ENCODE data around the gene TEX36.
A peak's percentile ranks its signal among the peaks of the same experiment; 100 is the strongest.
"Not testable (repeated sequence)": the region's sequence is repeated elsewhere in the genome, so short reads cannot be mapped to it uniquely, and the experiment has no call there.

The TEX36 gene

DNA sequence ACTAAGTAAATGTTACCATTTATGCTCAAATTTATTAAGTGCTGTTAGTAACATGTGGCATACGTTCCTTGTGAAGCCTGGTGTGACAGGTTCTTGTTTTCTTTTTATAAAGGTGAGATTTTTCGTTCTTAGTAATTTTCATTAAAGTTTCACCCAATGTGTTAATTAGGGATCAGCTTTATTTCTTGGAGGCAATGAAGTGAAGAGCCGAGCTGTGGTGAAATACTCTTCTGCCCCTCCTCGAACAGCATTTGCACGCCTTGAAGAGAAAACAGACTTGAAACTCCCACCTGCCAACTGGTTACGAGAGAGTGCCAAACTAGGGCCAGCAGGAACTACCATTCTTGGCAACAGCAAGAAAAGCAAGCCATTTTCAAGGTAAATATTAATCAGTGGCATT is 38.1 kb upstream of the TEX36 start:
- Histone ChIP-seq H3K27me3 (ENCODE audit: insufficient read depth, poor library complexity, severe bottlenecking) (no peaks in the 10 kb centered on the region), H3K4me3 (replicated peaks; ENCODE audit: insufficient read depth, low read length) (no peak overlapping the region), H3K27ac (replicated peaks) (no peak overlapping the region)
- TF ChIP-seq SPI1 (IDR thresholded peaks at IDR 0.05; ENCODE audit: borderline replicate concordance, low read depth) (no peak), GABPA (IDR thresholded peaks at IDR 0.05; ENCODE audit: low read depth) (no peak), POLR2AphosphoS5 (IDR thresholded peaks at IDR 0.05; ENCODE audit: low read depth) (no peak)
- TF ChIP-seq, protein P1, sequence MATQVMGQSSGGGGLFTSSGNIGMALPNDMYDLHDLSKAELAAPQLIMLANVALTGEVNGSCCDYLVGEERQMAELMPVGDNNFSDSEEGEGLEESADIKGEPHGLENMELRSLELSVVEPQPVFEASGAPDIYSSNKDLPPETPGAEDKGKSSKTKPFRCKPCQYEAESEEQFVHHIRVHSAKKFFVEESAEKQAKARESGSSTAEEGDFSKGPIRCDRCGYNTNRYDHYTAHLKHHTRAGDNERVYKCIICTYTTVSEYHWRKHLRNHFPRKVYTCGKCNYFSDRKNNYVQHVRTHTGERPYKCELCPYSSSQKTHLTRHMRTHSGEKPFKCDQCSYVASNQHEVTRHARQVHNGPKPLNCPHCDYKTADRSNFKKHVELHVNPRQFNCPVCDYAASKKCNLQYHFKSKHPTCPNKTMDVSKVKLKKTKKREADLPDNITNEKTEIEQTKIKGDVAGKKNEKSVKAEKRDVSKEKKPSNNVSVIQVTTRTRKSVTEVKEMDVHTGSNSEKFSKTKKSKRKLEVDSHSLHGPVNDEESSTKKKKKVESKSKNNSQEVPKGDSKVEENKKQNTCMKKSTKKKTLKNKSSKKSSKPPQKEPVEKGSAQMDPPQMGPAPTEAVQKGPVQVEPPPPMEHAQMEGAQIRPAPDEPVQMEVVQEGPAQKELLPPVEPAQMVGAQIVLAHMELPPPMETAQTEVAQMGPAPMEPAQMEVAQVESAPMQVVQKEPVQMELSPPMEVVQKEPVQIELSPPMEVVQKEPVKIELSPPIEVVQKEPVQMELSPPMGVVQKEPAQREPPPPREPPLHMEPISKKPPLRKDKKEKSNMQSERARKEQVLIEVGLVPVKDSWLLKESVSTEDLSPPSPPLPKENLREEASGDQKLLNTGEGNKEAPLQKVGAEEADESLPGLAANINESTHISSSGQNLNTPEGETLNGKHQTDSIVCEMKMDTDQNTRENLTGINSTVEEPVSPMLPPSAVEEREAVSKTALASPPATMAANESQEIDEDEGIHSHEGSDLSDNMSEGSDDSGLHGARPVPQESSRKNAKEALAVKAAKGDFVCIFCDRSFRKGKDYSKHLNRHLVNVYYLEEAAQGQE (IDR thresholded peaks at IDR 0.05; ENCODE audit: insufficient replicate concordance, low read depth), result no peak
- TF ChIP-seq, protein P2, sequence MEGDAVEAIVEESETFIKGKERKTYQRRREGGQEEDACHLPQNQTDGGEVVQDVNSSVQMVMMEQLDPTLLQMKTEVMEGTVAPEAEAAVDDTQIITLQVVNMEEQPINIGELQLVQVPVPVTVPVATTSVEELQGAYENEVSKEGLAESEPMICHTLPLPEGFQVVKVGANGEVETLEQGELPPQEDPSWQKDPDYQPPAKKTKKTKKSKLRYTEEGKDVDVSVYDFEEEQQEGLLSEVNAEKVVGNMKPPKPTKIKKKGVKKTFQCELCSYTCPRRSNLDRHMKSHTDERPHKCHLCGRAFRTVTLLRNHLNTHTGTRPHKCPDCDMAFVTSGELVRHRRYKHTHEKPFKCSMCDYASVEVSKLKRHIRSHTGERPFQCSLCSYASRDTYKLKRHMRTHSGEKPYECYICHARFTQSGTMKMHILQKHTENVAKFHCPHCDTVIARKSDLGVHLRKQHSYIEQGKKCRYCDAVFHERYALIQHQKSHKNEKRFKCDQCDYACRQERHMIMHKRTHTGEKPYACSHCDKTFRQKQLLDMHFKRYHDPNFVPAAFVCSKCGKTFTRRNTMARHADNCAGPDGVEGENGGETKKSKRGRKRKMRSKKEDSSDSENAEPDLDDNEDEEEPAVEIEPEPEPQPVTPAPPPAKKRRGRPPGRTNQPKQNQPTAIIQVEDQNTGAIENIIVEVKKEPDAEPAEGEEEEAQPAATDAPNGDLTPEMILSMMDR (IDR thresholded peaks at IDR 0.05; ENCODE audit: insufficient read depth, low read length), result no peak
- DNase-seq (ENCODE audit: low read depth in 1 of 2, low spot score in 1 of 2), result no peak

DNA sequence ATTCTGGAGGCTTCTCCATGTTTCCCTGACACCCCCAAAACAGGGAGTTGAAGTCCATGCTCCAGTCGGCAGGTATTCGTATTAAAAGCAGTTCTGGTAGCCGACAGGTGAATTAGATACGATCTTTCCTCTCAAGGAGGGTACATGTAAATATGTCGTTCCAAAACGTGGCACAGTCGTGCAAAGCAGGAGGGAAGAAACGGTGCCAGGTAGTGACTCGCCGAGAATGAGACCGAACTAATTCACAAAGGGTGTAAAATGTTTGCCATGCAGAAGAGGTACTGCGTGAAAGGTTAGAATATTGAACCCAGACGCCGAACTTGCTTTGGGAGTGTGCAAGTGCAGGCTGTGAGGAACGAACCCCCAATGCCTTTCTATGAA is 37.0 kb upstream of the TEX36 start:
- TF ChIP-seq GABPA (IDR thresholded peaks at IDR 0.05; ENCODE audit: low read depth) (no peak), SPI1 (IDR thresholded peaks at IDR 0.05; ENCODE audit: borderline replicate concordance, low read depth) (no peak), POLR2AphosphoS5 (IDR thresholded peaks at IDR 0.05; ENCODE audit: low read depth) (no peak)
- TF ChIP-seq, protein P1 (IDR thresholded peaks at IDR 0.05; ENCODE audit: insufficient replicate concordance, low read depth), result no peak
- TF ChIP-seq, protein P2 (IDR thresholded peaks at IDR 0.05; ENCODE audit: insufficient read depth, low read length), result no peak
- DNase-seq (ENCODE audit: low read depth in 1 of 2, low spot score in 1 of 2), result no peak
- H3K4me3 ChIP-seq (replicated peaks; ENCODE audit: insufficient read depth, low read length), result peak overlapping the region; percentile 97
- no peaks in the 10 kb centered on the region for H3K27me3 ChIP-seq (ENCODE audit: insufficient read depth, poor library complexity, severe bottlenecking)
- peak overlapping the region; percentile 80 for H3K27ac ChIP-seq (replicated peaks)

DNA sequence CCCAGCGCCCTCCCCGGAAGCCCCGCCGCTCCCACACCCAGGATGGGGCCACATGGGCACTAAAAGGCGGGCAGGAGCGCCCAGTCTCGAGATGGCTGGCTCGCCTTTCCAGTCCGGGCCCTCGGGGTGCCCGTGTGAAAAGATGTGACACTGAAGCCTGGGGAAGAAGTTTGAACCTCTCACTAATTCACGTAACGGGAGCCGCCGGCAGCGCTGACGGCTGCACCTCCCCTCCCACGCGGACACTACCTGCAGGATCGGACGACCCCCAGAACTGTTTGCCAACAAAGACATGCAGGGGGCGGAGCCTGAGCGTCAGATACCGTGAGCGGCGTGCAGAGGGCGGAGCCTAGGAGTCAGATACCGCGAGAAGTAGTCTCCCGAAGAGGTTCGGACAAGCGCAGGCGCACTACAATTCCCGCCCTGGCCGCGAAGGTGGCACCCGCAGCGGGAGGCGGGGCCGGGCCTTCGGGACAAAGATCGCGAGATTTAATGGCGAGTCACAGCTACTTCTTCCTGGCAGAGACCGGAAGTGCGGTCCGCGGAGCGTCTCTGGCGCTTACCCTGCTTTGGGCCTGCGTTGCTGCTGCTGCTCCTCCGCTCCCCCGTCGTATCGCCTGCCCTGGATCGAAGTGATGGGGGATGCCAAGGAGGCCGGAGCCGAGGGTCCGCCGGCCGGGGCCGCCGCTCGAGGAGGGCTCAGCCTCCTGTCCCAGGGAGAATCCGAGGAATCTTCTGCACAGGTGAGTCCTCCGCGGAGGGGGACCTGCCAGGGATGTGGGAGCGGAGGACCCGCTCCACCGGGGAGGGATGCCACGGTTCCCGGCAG is 36.4 kb upstream of the TEX36 start, which contains the start of gene EDRF1:
EDRF1 (plus strand) TSS at position 537 of the 829 bp plus-strand sequence; CDS start at position 636, 99 bp downstream.
- peak within 1 kb of the TSS; percentile 97 for H3K4me3 ChIP-seq (replicated peaks; ENCODE audit: insufficient read depth, low read length)

DNA sequence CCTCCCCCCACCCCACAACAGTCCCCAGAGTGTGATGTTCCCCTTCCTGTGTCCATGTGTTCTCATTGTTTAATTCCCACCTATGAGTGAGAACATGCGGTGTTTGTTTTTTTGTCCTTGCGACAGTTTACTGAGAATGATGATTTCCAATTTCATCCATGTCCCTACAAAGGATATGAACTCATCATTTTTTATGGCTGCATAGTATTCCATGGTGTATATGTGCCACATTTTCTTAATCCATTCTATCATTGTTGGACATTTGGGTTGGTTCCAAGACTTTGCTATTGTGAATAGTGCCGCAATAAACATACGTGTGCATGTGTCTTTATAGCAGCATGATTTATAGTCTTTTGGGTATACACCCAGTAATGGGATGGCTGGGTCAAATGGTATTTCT is 31.8 kb upstream of the TEX36 start:
- not testable (repeated sequence) for H3K4me3 ChIP-seq (replicated peaks; ENCODE audit: insufficient read depth, low read length); DNase-seq (ENCODE audit: low read depth in 1 of 2, low spot score in 1 of 2); H3K27me3 ChIP-seq (ENCODE audit: insufficient read depth, poor library complexity, severe bottlenecking); H3K27ac ChIP-seq (replicated peaks)

More for the DNA sequence above, 36.4 kb upstream of the TEX36 start, which contains the start of gene EDRF1:
- TF ChIP-seq, protein P2 (IDR thresholded peaks at IDR 0.05; ENCODE audit: insufficient read depth, low read length), result no peak
- peak; percentile 79 for TF ChIP-seq GABPA (IDR thresholded peaks at IDR 0.05; ENCODE audit: low read depth)
- TF ChIP-seq, protein P1 (IDR thresholded peaks at IDR 0.05; ENCODE audit: insufficient replicate concordance, low read depth), result peak; percentile 55
- TF ChIP-seq SPI1 (IDR thresholded peaks at IDR 0.05; ENCODE audit: borderline replicate concordance, low read depth), result peak; percentile 45; the same call in 1 of the 2 replicates
- peak; percentile 87 for TF ChIP-seq POLR2AphosphoS5 (IDR thresholded peaks at IDR 0.05; ENCODE audit: low read depth)
- peak; percentile 93 to 99 for DNase-seq (ENCODE audit: low read depth in 1 of 2, low spot score in 1 of 2)
- peak within 1 kb of the TSS; percentile 80 for H3K27ac ChIP-seq (replicated peaks)
- H3K27me3 ChIP-seq (ENCODE audit: insufficient read depth, poor library complexity, severe bottlenecking), result no peaks in the 10 kb centered on the region
